GM12878 (cell line): Measurements from ENCODE around the gene POLR3A.

Source experiments
- CTCF ChIP-seq, 3 experiments: IDR thresholded peaks in 2 of 3; conservative IDR thresholded peaks in 1 of 3; 2 replicates each; pipeline ENCODE4 v1.5.1; 2011; ENCODE audit warnings: low read depth in 3 of 3, low read length in 3 of 3, mild to moderate bottlenecking in 3 of 3, control low read depth in 2 of 3, moderate library complexity in 2 of 3, inconsistent platforms in 1 of 3, mixed read lengths in 1 of 3; ENCODE audit not compliant: control insufficient read depth in 2 of 3, insufficient read depth in 1 of 3; ENCODE audit errors: extremely low read depth in 1 of 3
- FOXK2 ChIP-seq: fragments of 450-650 bp; IDR thresholded peaks from 2 replicates; pipeline ENCODE4 v1.6.1; 2017; ENCODE audit warnings: mild to moderate bottlenecking, moderate library complexity
- FOXM1 ChIP-seq: IDR thresholded peaks from 2 replicates; pipeline ENCODE4 v1.6.1; 2012; ENCODE audit warnings: low read depth, mild to moderate bottlenecking, inconsistent platforms, low read length, moderate library complexity
- JUNB ChIP-seq: IDR thresholded peaks from 2 replicates; pipeline ENCODE4 v1.6.1; 2016; ENCODE audit warnings: antibody characterized with exemption, mild to moderate bottlenecking
- POLR2A ChIP-seq: IDR thresholded peaks from 2 replicates; pipeline ENCODE4 v1.6.1; 2011; ENCODE audit warnings: low read depth, mild to moderate bottlenecking, low read length
- POLR2AphosphoS2 ChIP-seq: IDR thresholded peaks from 2 replicates; pipeline ENCODE4 v1.6.1; 2011; ENCODE audit warnings: low read depth, mild to moderate bottlenecking, low read length, improper control_type of control experiment, moderate library complexity
- TAF1 ChIP-seq: IDR thresholded peaks from 2 replicates; pipeline ENCODE4 v1.6.1; 2011; ENCODE audit warnings: mild to moderate bottlenecking, low read depth, low read length, borderline replicate concordance

GRCh38 chr10:78015546-78015945 is 13.8 kb downstream of the POLR3A start:
- TF ChIP-seq TAF1, result no peak
- TF ChIP-seq CTCF (IDR thresholded peaks at IDR 0.05 in 2 of 3, conservative IDR thresholded peaks at IDR 0.05 in 1 of 3; ENCODE audit: control insufficient read depth in 2 of 3, extremely low read depth in 1 of 3, insufficient read depth in 1 of 3, low read depth in 3 of 3, low read length in 3 of 3), result no peak
- TF ChIP-seq POLR2AphosphoS2, result no peak
- TF ChIP-seq POLR2A, result no peak
- TF ChIP-seq JUNB, result no peak
- no peak for TF ChIP-seq FOXM1
- no peak for TF ChIP-seq FOXK2
